Calu3 (cell line): ENCODE measurements around the gene ANKS1A. TPM values are rescaled to one million over a fixed set of nuclear protein-coding genes. Genes with fewer than 3 reads are reported as not detected.

Source experiments
- BruUV-seq: library from RNA; stranded (reverse); fragments of 400-500 nt; replicated peaks from 2 replicates; lab custom pipeline; 2021; lab: Mats Ljungman, UMichigan
- CTCF ChIA-PET: fragments of 300-600 bp; sonication (Branson Sonifier 250); formaldehyde crosslinking; loops from one replicate; lab custom pipeline; 2022; ENCODE audit warnings: antibody characterized with exemption; lab: Charles Lee
- DNase-seq: peaks from one replicate; pipeline ENCODE4 v3.0.0; 2022
- H3K27ac Mint-ChIP-seq: one replicate; pipeline ENCODE4 v1.8.0; 2022; ENCODE audit warnings: mixed read lengths; ENCODE audit not compliant: unreplicated experiment
- H3K27me3 Mint-ChIP-seq: one replicate; pipeline ENCODE4 v1.8.0; 2022; ENCODE audit warnings: mixed read lengths; ENCODE audit not compliant: unreplicated experiment
- H3K36me3 Mint-ChIP-seq: one replicate; pipeline ENCODE4 v1.8.0; 2022; ENCODE audit warnings: mild to moderate bottlenecking, moderate library complexity, mixed read lengths; ENCODE audit not compliant: insufficient read depth, unreplicated experiment
- H3K4me1 Mint-ChIP-seq: one replicate; pipeline ENCODE4 v1.8.0; 2022; ENCODE audit warnings: mild to moderate bottlenecking, low read depth, mixed read lengths; ENCODE audit not compliant: unreplicated experiment
- H3K4me3 Mint-ChIP-seq: one replicate; pipeline ENCODE4 v1.8.0; 2022; ENCODE audit warnings: mild to moderate bottlenecking, low read depth, moderate library complexity, mixed read lengths; ENCODE audit not compliant: unreplicated experiment
- H3K9me3 Mint-ChIP-seq: one replicate; pipeline ENCODE4 v1.8.0; 2022; ENCODE audit warnings: low read depth, mixed read lengths; ENCODE audit not compliant: unreplicated experiment
- intact Hi-C: fragments of 100-400 bp; cut with micrococcal nuclease; formaldehyde crosslinking; loops from one replicate; pipeline ENCODE4 v1.10.0; 2022; ENCODE audit not compliant: unreplicated experiment
- total RNA-seq: library from RNA; stranded (reverse); gene quantifications from 2 replicates; pipeline ENCODE4 v1.2.3, GENCODE V29; 2022
- TF ChIP-seq, protein P1 (sequence below): fragments of 200-600 bp; IDR thresholded peaks from one replicate; pipeline ENCODE4 v1.8.0; 2022; ENCODE audit warnings: antibody characterized with exemption; ENCODE audit not compliant: unreplicated experiment

ANKS1A gene
- total RNA-seq, 1 experiment from 2014 or later: 60.3 TPM

DNA sequence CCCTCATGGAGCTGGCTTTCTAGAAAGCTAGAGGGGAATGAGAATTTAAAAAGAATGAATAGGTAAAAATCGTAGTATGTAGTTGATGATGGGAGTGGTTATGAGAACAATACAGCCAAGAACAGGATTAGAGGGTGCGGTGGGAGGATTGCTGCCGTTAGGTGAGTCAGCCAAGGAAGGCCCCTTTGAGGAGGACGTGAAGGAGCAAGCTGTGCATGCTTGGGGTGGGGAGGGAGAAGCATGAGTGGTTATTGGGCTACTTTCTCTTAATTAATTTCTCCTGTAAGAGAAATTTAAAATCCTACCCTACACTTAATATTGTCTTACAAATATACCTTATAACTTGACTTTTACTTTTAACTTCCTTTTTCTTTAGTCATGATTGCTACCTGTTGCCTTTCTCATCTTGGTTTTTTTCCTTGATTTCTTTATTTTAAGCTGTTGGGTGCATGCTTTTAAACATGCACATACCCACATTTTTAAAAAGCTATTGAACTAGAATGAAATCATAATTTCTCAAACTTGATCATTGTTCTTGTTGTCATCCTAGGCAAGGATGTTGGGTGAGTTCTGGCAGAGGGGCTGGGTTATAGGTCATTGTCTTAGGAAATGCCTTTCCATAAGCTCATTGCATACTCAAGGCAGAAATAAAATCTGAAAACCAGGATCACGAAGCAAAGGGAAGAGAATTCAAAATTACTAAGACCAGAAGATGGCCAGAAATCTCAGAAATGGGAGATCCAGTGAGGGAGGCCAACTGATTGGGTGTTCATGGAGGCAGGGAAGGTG lies 137.6 kb downstream of the ANKS1A start:
- Mint-ChIP-seq H3K9me3 (no peaks in the 10 kb centered on the region), H3K27ac (no peak overlapping the region), H3K27me3 (no peaks in the 10 kb centered on the region), H3K36me3 (no peaks in the 10 kb centered on the region), H3K4me3 (no peak overlapping the region), H3K4me1 (peaks cover 32% of the 10 kb centered on the region)
- TF ChIP-seq, protein P1, sequence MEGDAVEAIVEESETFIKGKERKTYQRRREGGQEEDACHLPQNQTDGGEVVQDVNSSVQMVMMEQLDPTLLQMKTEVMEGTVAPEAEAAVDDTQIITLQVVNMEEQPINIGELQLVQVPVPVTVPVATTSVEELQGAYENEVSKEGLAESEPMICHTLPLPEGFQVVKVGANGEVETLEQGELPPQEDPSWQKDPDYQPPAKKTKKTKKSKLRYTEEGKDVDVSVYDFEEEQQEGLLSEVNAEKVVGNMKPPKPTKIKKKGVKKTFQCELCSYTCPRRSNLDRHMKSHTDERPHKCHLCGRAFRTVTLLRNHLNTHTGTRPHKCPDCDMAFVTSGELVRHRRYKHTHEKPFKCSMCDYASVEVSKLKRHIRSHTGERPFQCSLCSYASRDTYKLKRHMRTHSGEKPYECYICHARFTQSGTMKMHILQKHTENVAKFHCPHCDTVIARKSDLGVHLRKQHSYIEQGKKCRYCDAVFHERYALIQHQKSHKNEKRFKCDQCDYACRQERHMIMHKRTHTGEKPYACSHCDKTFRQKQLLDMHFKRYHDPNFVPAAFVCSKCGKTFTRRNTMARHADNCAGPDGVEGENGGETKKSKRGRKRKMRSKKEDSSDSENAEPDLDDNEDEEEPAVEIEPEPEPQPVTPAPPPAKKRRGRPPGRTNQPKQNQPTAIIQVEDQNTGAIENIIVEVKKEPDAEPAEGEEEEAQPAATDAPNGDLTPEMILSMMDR: no peak
- CTCF ChIA-PET: interaction anchor here (1.1 to 1.4 kb wide), 5 partner anchors 9 to 125 kb away, joined by 3 to 5 read pairs (median 4); no protein-coding TSS in a partner anchor
- BruUV-seq: no TSS peak
- peak; percentile 34 for DNase-seq
- intact Hi-C loops: no loop called here

- intact Hi-C loops: no loop called here
- peaks cover 32% of the 10 kb centered on the region for H3K4me1 Mint-ChIP-seq
- BruUV-seq: no TSS peak
- H3K27me3 Mint-ChIP-seq: no peaks in the 10 kb centered on the region
- H3K36me3 Mint-ChIP-seq: no peaks in the 10 kb centered on the region
- TF ChIP-seq, protein P1: no peak
- no peaks in the 10 kb centered on the region for H3K9me3 Mint-ChIP-seq
- H3K4me3 Mint-ChIP-seq: no peak overlapping the region
- CTCF ChIA-PET: interaction anchor here (1.3 to 1.5 kb wide), 2 partner anchors 13 to 24 kb away, joined by 3 to 4 read pairs; no protein-coding TSS in a partner anchor
- no peak for DNase-seq
- no peak overlapping the region for H3K27ac Mint-ChIP-seq
These were observed 138.8 kb downstream of the ANKS1A start for GRCh38 chr6:35027807-35028206.

DNA sequence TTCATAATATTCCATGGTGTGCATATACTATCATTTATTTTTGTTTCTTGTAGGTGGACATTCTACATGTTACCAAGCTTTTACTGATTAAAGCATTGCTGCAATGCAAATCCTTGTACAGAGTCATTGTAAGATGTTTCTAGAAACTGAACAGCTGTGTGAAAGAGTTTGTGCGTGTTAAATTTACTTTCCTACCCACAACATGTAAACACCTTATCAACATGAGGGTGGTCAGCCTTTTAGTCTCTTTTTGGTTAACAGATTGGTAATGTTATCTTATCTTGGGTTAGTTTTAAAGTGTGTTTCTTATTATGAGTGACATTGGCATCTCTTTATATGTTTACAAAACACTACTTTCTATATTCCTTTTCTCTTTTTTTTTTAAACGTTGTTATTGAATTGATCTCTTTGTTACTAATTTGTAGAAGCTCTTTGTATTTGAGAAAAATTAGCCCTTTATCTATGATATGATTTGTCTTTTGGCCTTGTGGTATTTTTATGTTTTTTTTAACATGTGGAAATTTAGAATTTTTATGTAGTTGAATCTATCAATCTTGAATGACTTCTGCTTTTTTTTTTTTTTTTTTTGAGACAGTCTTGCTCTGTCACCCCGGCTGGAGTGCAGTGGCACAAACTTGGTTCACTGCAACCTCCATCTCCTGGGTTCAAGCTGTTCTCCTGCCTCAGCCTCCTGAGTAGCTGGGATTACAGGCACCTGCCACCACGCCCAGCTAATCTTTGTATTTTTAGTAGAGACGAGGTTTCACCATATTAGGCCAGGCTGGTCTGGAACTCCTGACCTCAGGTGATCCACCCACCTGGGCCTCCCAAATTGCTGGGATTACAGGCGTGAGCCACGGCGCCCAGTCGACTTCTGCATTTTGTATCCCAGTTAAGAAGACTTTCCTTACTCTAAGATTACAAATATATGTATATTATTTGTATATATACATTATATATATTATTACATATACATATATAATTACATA lies 140.0 kb downstream of the ANKS1A start:
- Mint-ChIP-seq H3K4me3 (no peak overlapping the region), H3K27me3 (no peaks in the 10 kb centered on the region), H3K4me1 (peaks cover 30% of the 10 kb centered on the region), H3K36me3 (no peaks in the 10 kb centered on the region), H3K27ac (no peak overlapping the region), H3K9me3 (no peaks in the 10 kb centered on the region)
- intact Hi-C loops: no loop called here
- BruUV-seq: no TSS peak
- CTCF ChIA-PET: interaction anchor here (0.7 to 1.5 kb wide), 6 partner anchors 14 to 514 kb away, joined by 3 to 5 read pairs (median 4); no protein-coding TSS in a partner anchor
- TF ChIP-seq, protein P1: no peak
- no peak for DNase-seq

GRCh38 chr6:35030099-35030498 lies 141.0 kb downstream of the ANKS1A start:
- intact Hi-C loops: no loop called here
- BruUV-seq: no TSS peak
- Mint-ChIP-seq H3K27ac (no peak overlapping the region), H3K4me3 (no peak overlapping the region), H3K36me3 (peaks cover 6% of the 10 kb centered on the region), H3K4me1 (peaks cover 29% of the 10 kb centered on the region), H3K9me3 (no peaks in the 10 kb centered on the region), H3K27me3 (no peaks in the 10 kb centered on the region)
- TF ChIP-seq, protein P1: no peak
- DNase-seq: no peak
- CTCF ChIA-PET: no interaction called here
